ENCODE results near the gene RPS6KA5.
A peak's percentile ranks its signal among the peaks of the same experiment; 100 is the strongest.
"Not testable (repeated sequence)": the region's sequence is repeated elsewhere in the genome, so short reads cannot be mapped to it uniquely, and the experiment has no call there.

RPS6KA5 gene

DNA sequence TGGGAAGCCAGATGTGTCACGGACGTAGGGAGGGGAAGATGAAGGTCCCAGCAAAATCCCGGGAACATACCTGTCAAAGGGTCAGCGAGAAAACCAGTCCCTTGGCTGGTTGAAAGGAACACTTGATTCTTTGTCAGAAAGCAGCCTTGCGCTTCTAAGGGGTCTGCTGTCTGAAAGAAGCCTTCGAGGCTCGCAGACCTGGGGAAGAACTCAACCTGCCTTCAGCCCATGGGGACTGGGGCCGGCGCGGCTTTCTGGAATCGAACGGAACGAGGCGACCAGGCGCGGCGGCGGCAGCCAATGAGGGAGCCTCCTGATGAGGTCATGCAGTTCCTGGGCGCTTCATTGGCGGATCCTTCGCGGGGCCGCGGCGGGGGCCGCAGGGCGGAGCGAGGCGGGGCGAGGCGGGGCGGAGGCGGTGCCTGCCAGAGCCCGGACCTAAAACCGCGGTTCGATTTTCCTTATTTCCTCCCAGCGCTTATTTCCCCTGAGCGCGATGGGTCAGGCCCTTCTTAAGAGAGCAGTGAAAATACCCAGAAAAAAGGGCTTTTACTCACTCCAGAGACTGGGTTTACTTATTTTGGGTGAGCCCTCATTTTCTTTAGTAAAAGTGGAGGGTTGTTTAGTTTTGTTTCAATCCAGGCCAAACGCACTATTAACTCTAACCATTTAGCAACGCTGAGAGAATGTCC, 232.4 kb downstream of the RPS6KA5 start:
- Mint-ChIP-seq H3K27me3 (no peaks in the 10 kb centered on the region), H3K4me1 (ENCODE audit: low read depth) (peaks cover 22% of the 10 kb centered on the region), H3K9me3 (peaks cover 6% of the 10 kb centered on the region), H3K27ac (peak overlapping the region; percentile 84), H3K4me3 (peak overlapping the region; percentile 78), H3K36me3 (ENCODE audit: low read depth) (no peaks in the 10 kb centered on the region)

DNA sequence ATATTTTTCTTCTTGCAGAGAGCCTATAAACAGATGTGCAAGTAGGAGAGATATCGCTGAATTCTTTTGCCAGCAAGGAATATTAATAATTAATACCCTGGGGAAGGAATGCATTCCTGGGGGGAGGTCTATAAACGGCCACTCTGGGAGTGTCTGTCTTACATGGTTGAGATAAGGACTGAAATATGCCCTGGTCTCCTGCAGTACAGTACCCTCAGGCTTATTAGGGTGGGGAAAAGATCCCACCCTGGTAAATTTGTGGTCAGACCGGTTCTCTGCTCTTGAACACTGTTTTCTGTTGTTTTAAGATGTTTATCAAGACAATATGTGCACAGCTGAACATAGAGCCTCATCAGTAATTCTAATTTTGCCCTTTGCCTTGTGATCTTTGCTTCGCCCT, 236.9 kb downstream of the RPS6KA5 start:
- H3K27me3 Mint-ChIP-seq; H3K4me3 Mint-ChIP-seq; H3K36me3 Mint-ChIP-seq (ENCODE audit: low read depth); H3K9me3 Mint-ChIP-seq; H3K27ac Mint-ChIP-seq: not testable (repeated sequence)
- peaks cover 20% of the 10 kb centered on the region for H3K4me1 Mint-ChIP-seq (ENCODE audit: low read depth)

DNA sequence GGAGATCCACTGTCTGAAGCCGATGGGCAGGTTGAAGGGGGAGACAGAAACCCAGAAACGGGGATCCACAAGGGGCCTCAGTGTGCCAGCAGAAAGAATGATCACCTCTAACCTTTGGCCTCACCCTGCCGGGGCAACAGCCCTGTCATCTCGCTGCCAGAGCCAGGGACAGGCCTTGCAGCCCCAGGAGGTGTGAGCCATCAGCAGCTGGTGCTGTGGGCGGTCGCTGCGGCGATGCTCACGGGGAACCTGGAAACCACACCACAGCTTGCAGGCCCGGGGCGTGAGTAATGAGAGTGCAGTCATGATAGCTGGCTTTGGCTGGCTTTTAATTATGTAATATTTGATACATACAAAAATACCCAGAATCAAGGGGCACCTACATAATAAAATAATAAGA, 239.5 kb downstream of the RPS6KA5 start:
- Mint-ChIP-seq H3K9me3 (peaks cover 6% of the 10 kb centered on the region), H3K27me3 (peaks cover 4% of the 10 kb centered on the region), H3K4me1 (ENCODE audit: low read depth) (peaks cover 10% of the 10 kb centered on the region), H3K36me3 (ENCODE audit: low read depth) (no peaks in the 10 kb centered on the region), H3K4me3 (no peak overlapping the region), H3K27ac (peak overlapping the region; percentile 73)

DNA sequence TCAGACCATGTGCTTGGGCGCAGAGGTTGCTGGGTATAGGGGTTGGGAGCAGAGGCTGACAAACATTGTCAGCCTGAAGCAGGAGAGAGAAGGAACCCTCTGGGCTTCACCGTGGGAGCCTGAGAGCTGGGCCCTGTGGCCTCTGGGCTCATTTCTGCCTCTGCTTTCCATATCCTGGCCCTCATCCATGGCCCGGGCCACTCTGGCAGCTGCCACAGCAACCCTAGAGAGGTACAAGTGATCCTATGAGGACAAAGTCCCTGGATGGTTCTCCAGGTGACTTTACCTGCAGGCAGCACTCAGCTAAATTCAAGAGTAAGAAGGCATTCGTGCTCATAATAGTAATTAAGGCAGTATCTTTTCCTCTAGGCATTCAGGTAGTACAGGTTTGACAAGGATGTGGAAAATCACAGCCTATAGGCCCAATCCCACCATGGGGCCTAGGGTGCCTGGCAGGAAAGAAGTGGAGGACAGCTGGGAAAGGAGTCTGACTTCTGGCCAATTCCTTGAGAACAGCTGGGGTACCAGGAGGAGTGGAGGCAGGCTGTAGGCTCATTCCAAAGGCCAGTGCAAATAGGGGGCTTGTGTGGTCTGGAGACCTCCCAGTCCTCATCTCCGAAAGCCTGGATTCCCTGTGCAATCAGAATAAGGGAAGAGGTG, 240.6 kb downstream of the RPS6KA5 start:
- H3K4me1 Mint-ChIP-seq (ENCODE audit: low read depth), result peaks cover 14% of the 10 kb centered on the region
- H3K9me3 Mint-ChIP-seq, result peaks cover 6% of the 10 kb centered on the region
- no peak overlapping the region for H3K4me3 Mint-ChIP-seq
- H3K27me3 Mint-ChIP-seq, result peaks cover 12% of the 10 kb centered on the region
- no peaks in the 10 kb centered on the region for H3K36me3 Mint-ChIP-seq (ENCODE audit: low read depth)
- H3K27ac Mint-ChIP-seq, result no peak overlapping the region

DNA sequence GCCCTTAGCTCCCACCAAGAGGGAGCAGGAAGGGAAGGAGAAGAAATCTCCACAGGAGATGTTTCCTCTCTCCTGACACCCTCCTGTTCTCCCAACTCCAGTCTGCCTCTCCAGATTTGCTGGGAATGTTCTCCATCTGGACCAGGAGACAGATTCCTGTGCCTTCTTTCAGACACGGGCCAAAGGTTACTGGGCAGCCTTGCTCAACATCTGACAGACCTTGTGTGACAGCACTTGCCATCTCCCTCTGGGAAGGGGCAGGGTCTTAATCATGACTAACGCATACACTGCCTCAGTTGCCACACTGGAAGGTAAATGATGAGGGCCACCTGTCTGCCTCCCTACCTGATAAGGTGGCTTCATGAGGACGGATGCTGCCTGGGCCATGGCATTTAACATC, 241.7 kb downstream of the RPS6KA5 start:
- H3K27me3 Mint-ChIP-seq, result peaks cover 13% of the 10 kb centered on the region
- H3K36me3 Mint-ChIP-seq (ENCODE audit: low read depth), result no peaks in the 10 kb centered on the region
- H3K27ac Mint-ChIP-seq, result no peak overlapping the region
- H3K9me3 Mint-ChIP-seq, result peaks cover under 1% of the 10 kb centered on the region
- H3K4me3 Mint-ChIP-seq, result no peak overlapping the region
- peaks cover 14% of the 10 kb centered on the region for H3K4me1 Mint-ChIP-seq (ENCODE audit: low read depth)

DNA sequence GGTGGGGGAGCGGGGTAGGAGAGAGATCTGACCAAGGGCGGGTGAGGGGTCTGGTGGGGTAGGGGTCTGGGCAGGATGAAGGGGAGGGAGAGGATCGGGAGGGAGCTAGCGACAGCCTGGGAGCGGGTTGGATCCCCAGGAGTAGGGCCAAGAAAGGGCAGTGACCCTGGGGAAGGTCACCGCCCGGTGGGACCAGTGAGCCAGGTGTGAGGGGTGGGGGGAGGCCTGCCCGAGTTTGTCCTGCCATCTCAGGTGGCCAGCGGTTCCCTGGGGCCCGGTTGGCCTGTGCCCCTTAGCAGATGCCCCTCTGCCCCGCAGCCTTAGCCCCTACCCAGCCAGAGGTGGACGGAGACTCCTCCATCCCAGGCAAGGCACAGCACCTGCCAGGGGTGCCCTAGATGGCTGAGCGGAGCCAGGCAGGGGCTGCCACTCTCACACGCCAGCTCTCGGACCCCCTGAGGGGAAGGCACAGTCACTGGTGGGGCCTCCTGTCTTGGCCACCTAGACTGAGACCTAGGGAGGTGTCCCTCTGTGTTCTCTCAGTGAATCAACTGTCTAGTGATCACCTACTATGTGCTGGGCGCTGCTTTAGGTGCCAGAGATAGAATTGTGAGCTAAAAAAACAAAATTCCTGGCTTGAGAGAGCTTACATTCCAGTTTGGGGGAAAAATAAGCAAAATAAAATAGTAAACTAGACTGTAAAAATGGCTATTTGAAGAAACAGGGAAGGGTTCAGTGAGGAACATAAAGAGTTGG, 243.6 kb downstream of the RPS6KA5 start:
- Mint-ChIP-seq H3K9me3 (no peaks in the 10 kb centered on the region), H3K36me3 (ENCODE audit: low read depth) (no peaks in the 10 kb centered on the region), H3K27me3 (peaks cover 13% of the 10 kb centered on the region), H3K4me1 (ENCODE audit: low read depth) (peaks cover 14% of the 10 kb centered on the region), H3K4me3 (peak overlapping the region; percentile 38), H3K27ac (no peak overlapping the region)

DNA sequence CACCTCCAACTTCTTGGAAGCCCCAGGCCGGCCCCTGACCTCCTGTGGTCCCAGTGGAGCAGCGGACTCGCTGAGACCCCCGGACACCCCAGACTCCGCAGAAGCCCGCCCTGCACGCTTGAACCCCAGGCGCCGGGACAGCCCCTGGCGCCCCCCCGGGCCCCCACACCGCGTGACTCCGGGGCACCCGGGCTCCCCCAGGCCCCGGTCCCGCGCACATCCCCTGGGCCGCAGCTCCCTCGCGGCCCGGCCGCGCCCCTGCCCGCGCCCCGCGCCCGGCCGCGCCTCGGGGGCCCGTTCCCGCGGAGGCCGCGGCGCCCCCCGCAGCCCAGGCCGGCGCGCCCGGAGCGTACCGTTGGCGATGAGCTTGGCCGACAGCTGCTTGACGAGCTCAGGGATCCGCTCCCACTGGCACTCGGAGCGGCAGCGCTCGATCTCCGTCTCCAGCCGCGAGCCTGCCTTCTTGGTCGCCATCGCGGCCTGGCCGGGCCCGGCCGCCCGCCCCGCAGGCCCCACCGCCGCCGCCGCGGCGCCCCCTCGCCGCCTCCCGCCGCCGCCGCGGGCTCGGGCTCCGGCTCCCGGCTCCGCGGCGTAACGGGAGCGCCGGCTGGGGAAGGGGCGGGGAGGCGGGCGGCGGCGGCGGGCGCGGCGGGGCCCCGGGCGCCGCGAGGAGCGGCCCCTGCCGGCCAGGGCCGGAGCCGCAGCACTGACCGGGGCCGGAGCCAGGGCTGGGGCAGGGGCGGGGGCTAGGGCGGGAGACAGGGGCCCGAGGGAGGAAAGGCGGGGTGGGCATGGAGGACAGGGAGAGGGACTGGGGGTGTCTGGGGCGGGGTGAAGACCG, 244.4 kb downstream of the RPS6KA5 start, which contains the start of gene TTC7B:
Gene TTC7B (minus strand): TSS at position 609 of the 841 bp plus-strand sequence. CDS start 135 bp downstream, at position 474.
- Mint-ChIP-seq H3K9me3 (no peaks in the 10 kb centered on the region), H3K27me3 (peaks cover 13% of the 10 kb centered on the region), H3K36me3 (ENCODE audit: low read depth) (no peaks in the 10 kb centered on the region), H3K4me3 (peak within 1 kb of the TSS; percentile 78), H3K27ac (no peak within 1 kb of the TSS), H3K4me1 (ENCODE audit: low read depth) (peaks cover 9% of the 10 kb centered on the region)

DNA sequence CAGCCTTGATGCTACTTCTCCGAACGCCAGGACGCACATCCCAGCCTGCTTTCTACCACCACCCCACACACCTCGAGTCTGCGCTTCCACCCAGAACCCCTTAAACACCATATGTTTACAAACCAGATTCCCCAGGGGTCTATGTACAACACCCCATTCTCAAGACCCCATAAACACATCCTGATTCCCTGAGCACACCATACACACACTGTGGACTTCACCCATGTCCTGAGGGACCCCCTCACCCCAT, 244.9 kb downstream of the RPS6KA5 start:
- Mint-ChIP-seq H3K4me3 (peak overlapping the region; percentile 78), H3K27me3 (peaks cover 13% of the 10 kb centered on the region), H3K4me1 (ENCODE audit: low read depth) (peaks cover 4% of the 10 kb centered on the region), H3K36me3 (ENCODE audit: low read depth) (no peaks in the 10 kb centered on the region), H3K27ac (no peak overlapping the region), H3K9me3 (no peaks in the 10 kb centered on the region)

DNA sequence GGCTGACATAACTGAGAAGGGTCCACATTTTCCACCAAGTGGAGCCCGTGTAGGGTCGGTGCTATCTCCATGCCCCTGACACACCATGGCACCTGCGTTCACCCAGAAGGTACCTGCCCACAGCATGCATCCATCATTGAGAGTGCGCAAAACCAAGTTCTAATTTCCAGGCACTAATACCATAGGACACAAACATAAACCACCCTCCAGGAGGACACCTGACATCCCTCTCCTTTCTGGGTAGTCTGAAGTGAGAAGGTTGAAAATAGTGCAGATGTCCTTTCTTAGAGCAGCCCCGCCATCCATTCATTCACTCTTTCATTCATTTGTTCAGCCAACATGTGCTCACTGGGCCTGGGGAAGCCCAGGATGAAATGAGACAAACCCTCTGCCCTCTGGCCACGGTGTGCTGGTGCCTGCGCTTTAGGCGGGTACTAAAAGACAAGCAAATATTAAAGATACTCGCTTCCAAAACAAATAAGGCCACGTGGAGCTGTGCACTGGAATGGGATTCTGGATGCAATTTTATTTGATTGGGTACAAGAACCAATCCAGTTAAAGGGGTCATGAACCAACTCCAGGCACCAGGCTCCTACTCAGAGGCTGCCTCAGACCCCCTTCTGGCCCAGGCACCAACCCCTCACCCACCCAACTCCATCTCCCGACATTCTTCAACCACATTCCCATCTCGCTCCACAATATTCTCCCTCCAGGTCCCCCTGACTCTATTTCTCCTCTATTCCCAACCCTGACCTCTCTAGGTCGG, 245.5 kb downstream of the RPS6KA5 start:
- Mint-ChIP-seq H3K27ac (no peak overlapping the region), H3K9me3 (no peaks in the 10 kb centered on the region), H3K36me3 (ENCODE audit: low read depth) (no peaks in the 10 kb centered on the region), H3K27me3 (peaks cover 13% of the 10 kb centered on the region), H3K4me3 (peak overlapping the region; percentile 78), H3K4me1 (ENCODE audit: low read depth) (peaks cover 4% of the 10 kb centered on the region)

DNA sequence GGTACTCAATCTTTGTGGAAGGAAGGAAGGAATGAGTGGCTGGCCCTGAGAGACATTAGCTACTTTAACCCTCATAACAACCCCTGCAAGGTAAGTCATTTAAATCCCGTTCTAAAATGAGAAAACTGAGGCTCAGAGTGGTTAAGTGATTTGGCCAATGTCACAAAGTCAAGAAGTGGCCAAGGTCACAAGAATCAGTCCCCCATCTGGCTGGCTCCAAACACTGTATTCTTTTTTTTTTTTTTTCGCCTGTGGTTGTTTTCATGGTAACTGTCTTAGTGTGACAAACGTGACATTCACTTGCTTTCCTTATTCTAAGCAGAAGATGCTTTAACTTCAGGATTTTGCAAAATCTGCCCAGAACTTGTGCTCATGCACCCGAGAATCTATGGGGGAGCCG, 247.0 kb downstream of the RPS6KA5 start:
- peaks cover 4% of the 10 kb centered on the region for H3K4me1 Mint-ChIP-seq (ENCODE audit: low read depth)
- no peaks in the 10 kb centered on the region for H3K9me3 Mint-ChIP-seq
- H3K27ac Mint-ChIP-seq, result no peak overlapping the region
- H3K36me3 Mint-ChIP-seq (ENCODE audit: low read depth), result no peaks in the 10 kb centered on the region
- H3K4me3 Mint-ChIP-seq, result no peak overlapping the region
- peaks cover 13% of the 10 kb centered on the region for H3K27me3 Mint-ChIP-seq

DNA sequence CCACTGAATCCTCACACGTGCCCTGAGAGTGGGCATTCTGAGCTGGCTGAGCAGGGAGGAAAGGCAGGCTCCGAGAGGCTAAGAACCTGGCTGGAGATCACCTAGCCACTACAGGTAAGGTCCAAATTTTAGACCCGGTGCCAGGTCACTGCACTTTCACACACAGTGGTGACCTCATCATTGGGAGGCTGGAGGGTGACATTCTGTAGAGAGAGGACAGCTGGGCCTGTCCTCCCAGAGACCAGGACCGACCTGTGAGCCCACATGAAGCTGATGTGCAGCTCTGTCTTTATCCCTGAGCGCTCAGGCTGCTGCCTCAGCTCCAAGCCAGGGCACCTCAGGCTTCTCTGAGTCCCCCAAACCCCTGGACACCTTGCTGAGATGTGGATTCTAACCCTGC, 248.3 kb downstream of the RPS6KA5 start:
- no peaks in the 10 kb centered on the region for H3K9me3 Mint-ChIP-seq
- peaks cover 4% of the 10 kb centered on the region for H3K4me1 Mint-ChIP-seq (ENCODE audit: low read depth)
- H3K27ac Mint-ChIP-seq, result no peak overlapping the region
- H3K27me3 Mint-ChIP-seq, result peaks cover 9% of the 10 kb centered on the region
- H3K4me3 Mint-ChIP-seq, result no peak overlapping the region
- no peaks in the 10 kb centered on the region for H3K36me3 Mint-ChIP-seq (ENCODE audit: low read depth)

DNA sequence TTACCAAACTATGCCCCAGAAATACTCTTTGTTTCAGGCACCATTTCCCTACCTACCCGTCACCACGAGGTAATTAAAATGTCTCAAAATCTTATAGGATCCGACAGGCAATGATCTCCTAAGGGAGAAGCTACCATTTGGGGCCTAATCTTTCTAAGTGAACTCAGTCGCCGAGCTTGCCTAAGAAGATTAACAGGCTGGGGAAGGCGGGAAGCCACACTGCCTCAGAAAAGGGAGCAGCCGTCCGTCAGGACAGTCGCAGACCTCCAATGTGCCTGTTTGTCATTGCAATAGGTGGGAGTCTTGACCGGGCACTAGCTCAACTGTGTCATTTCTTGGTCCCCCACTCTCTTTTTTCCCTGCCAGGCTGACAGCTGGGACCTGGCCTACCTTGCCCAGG, 248.8 kb downstream of the RPS6KA5 start:
- Mint-ChIP-seq H3K4me1 (ENCODE audit: low read depth) (peaks cover 4% of the 10 kb centered on the region), H3K4me3 (no peak overlapping the region), H3K9me3 (no peaks in the 10 kb centered on the region), H3K27me3 (peaks cover 9% of the 10 kb centered on the region), H3K36me3 (ENCODE audit: low read depth) (no peaks in the 10 kb centered on the region), H3K27ac (no peak overlapping the region)

DNA sequence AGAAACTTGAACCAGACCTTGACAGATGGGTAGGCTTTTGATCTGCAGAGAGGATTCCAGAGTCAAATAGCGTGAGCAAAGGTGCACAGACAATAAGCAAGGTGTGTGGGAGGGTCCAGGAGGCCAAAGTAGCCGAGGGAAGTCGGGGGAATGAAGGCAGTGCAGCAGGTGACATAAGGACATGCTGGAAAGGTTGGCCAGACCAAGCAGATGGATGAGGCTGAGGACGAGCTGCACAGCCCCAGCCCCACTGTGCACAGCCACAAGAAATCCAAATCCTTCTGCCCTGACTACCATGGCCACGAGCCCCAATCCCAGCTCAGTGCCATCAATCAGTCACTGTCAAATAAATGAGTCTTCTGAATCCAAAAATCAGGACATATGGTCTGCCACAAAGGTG, 249.6 kb downstream of the RPS6KA5 start:
- H3K4me3 Mint-ChIP-seq, result no peak overlapping the region

More for the DNA sequence above, 249.6 kb downstream of the RPS6KA5 start:
- Mint-ChIP-seq H3K9me3 (no peaks in the 10 kb centered on the region), H3K4me1 (ENCODE audit: low read depth) (peaks cover 4% of the 10 kb centered on the region), H3K27ac (no peak overlapping the region), H3K36me3 (ENCODE audit: low read depth) (no peaks in the 10 kb centered on the region), H3K27me3 (peaks cover 9% of the 10 kb centered on the region)

All from stimulated activated naive CD8-positive, alpha-beta T cell treated with anti-CD3 and anti-CD28 coated beads, Interleukin-15, Interleukin-2, amounts not matched to agents 100 ng/mL and 50 ng/mL, for 24 hours (primary cell).